Measurements from ENCODE around the gene NFIX.

The NFIX gene

GRCh38 chr19:13079542-13079986, 84.3 kb downstream of the NFIX start:
- Histone ChIP-seq H3K27ac (ENCODE audit: low read depth, low read length) (peak overlapping the region; percentile 88), H3K4me1 (ENCODE audit: control insufficient read depth, insufficient read depth, low read length) (peaks cover 44% of the 10 kb centered on the region), H3K4me3 (ENCODE audit: low read length) (no peak overlapping the region), H3K36me3 (ENCODE audit: control insufficient read depth, insufficient read depth, low read length) (peaks cover 6% of the 10 kb centered on the region), H3K27me3 (ENCODE audit: control insufficient read depth, insufficient read depth, low read length) (no peaks in the 10 kb centered on the region), H3K9ac (ENCODE audit: low read length) (no peak overlapping the region)

- peak overlapping the region; percentile 33 for H3K27ac ChIP-seq (ENCODE audit: low read depth, low read length)
- H3K36me3 ChIP-seq (ENCODE audit: control insufficient read depth, insufficient read depth, low read length): peaks cover 10% of the 10 kb centered on the region
- peaks cover 23% of the 10 kb centered on the region for H3K4me1 ChIP-seq (ENCODE audit: control insufficient read depth, insufficient read depth, low read length)
- no peak overlapping the region for H3K9ac ChIP-seq (ENCODE audit: low read length)
- H3K27me3 ChIP-seq (ENCODE audit: control insufficient read depth, insufficient read depth, low read length): no peaks in the 10 kb centered on the region
- H3K4me3 ChIP-seq (ENCODE audit: low read length): no peak overlapping the region
Observed at GRCh38 chr19:13082192-13083007, 87.1 kb downstream of the NFIX start.

GRCh38 chr19:13083008-13083404, 87.7 kb downstream of the NFIX start:
- Histone ChIP-seq H3K9ac (ENCODE audit: low read length) (no peak overlapping the region), H3K27me3 (ENCODE audit: control insufficient read depth, insufficient read depth, low read length) (no peaks in the 10 kb centered on the region), H3K27ac (ENCODE audit: low read depth, low read length) (no peak overlapping the region), H3K4me1 (ENCODE audit: control insufficient read depth, insufficient read depth, low read length) (peaks cover 17% of the 10 kb centered on the region), H3K4me3 (ENCODE audit: low read length) (no peak overlapping the region), H3K36me3 (ENCODE audit: control insufficient read depth, insufficient read depth, low read length) (peaks cover 11% of the 10 kb centered on the region)

- no peaks in the 10 kb centered on the region for H3K27me3 ChIP-seq (ENCODE audit: control insufficient read depth, insufficient read depth, low read length)
- no peak overlapping the region for H3K9ac ChIP-seq (ENCODE audit: low read length)
- H3K4me3 ChIP-seq (ENCODE audit: low read length): no peak overlapping the region
- no peak overlapping the region for H3K27ac ChIP-seq (ENCODE audit: low read depth, low read length)
- peaks cover 11% of the 10 kb centered on the region for H3K4me1 ChIP-seq (ENCODE audit: control insufficient read depth, insufficient read depth, low read length)
- H3K36me3 ChIP-seq (ENCODE audit: control insufficient read depth, insufficient read depth, low read length): peaks cover 11% of the 10 kb centered on the region
Observed at GRCh38 chr19:13083627-13084026, 88.4 kb downstream of the NFIX start.

- Histone ChIP-seq H3K27ac (ENCODE audit: low read depth, low read length) (no peak overlapping the region), H3K4me3 (ENCODE audit: low read length) (no peak overlapping the region), H3K27me3 (ENCODE audit: control insufficient read depth, insufficient read depth, low read length) (no peaks in the 10 kb centered on the region), H3K36me3 (ENCODE audit: control insufficient read depth, insufficient read depth, low read length) (peaks cover 14% of the 10 kb centered on the region), H3K9ac (ENCODE audit: low read length) (no peak overlapping the region), H3K4me1 (ENCODE audit: control insufficient read depth, insufficient read depth, low read length) (peaks cover under 1% of the 10 kb centered on the region)
Observed at GRCh38 chr19:13085666-13086065, 90.4 kb downstream of the NFIX start.

GRCh38 chr19:13086341-13086740, 91.1 kb downstream of the NFIX start:
- Histone ChIP-seq H3K4me1 (ENCODE audit: control insufficient read depth, insufficient read depth, low read length) (peaks cover 5% of the 10 kb centered on the region), H3K4me3 (ENCODE audit: low read length) (no peak overlapping the region), H3K9ac (ENCODE audit: low read length) (no peak overlapping the region), H3K36me3 (ENCODE audit: control insufficient read depth, insufficient read depth, low read length) (peaks cover 14% of the 10 kb centered on the region), H3K27ac (ENCODE audit: low read depth, low read length) (no peak overlapping the region), H3K27me3 (ENCODE audit: control insufficient read depth, insufficient read depth, low read length) (no peaks in the 10 kb centered on the region)

- no peak overlapping the region for H3K4me3 ChIP-seq (ENCODE audit: low read length)
- peaks cover 14% of the 10 kb centered on the region for H3K36me3 ChIP-seq (ENCODE audit: control insufficient read depth, insufficient read depth, low read length)
- no peaks in the 10 kb centered on the region for H3K27me3 ChIP-seq (ENCODE audit: control insufficient read depth, insufficient read depth, low read length)
- no peak overlapping the region for H3K27ac ChIP-seq (ENCODE audit: low read depth, low read length)
- H3K9ac ChIP-seq (ENCODE audit: low read length): no peak overlapping the region
- H3K4me1 ChIP-seq (ENCODE audit: control insufficient read depth, insufficient read depth, low read length): peaks cover 15% of the 10 kb centered on the region
Observed at GRCh38 chr19:13087295-13087694, 92.0 kb downstream of the NFIX start.

GRCh38 chr19:13087795-13088537, 92.7 kb downstream of the NFIX start:
- H3K4me3 ChIP-seq (ENCODE audit: low read length): no peak overlapping the region
- no peak overlapping the region for H3K9ac ChIP-seq (ENCODE audit: low read length)
- H3K27ac ChIP-seq (ENCODE audit: low read depth, low read length): no peak overlapping the region
- H3K36me3 ChIP-seq (ENCODE audit: control insufficient read depth, insufficient read depth, low read length): peaks cover 14% of the 10 kb centered on the region
- no peaks in the 10 kb centered on the region for H3K27me3 ChIP-seq (ENCODE audit: control insufficient read depth, insufficient read depth, low read length)
- H3K4me1 ChIP-seq (ENCODE audit: control insufficient read depth, insufficient read depth, low read length): peaks cover 22% of the 10 kb centered on the region

GRCh38 chr19:13089139-13089856, 94.0 kb downstream of the NFIX start:
- Histone ChIP-seq H3K36me3 (ENCODE audit: control insufficient read depth, insufficient read depth, low read length) (peaks cover 14% of the 10 kb centered on the region), H3K9ac (ENCODE audit: low read length) (no peak overlapping the region), H3K4me1 (ENCODE audit: control insufficient read depth, insufficient read depth, low read length) (peaks cover 30% of the 10 kb centered on the region), H3K4me3 (ENCODE audit: low read length) (no peak overlapping the region), H3K27me3 (ENCODE audit: control insufficient read depth, insufficient read depth, low read length) (no peaks in the 10 kb centered on the region), H3K27ac (ENCODE audit: low read depth, low read length) (peak overlapping the region; percentile 59)

GRCh38 chr19:13089857-13090507, 94.7 kb downstream of the NFIX start:
- Histone ChIP-seq H3K36me3 (ENCODE audit: control insufficient read depth, insufficient read depth, low read length) (peaks cover 14% of the 10 kb centered on the region), H3K27me3 (ENCODE audit: control insufficient read depth, insufficient read depth, low read length) (no peaks in the 10 kb centered on the region), H3K27ac (ENCODE audit: low read depth, low read length) (peak overlapping the region; percentile 59), H3K4me1 (ENCODE audit: control insufficient read depth, insufficient read depth, low read length) (peaks cover 30% of the 10 kb centered on the region), H3K4me3 (ENCODE audit: low read length) (no peak overlapping the region), H3K9ac (ENCODE audit: low read length) (no peak overlapping the region)

GRCh38 chr19:13090511-13091231, 95.4 kb downstream of the NFIX start:
- Histone ChIP-seq H3K36me3 (ENCODE audit: control insufficient read depth, insufficient read depth, low read length) (peaks cover 14% of the 10 kb centered on the region), H3K9ac (ENCODE audit: low read length) (no peak overlapping the region)

More at GRCh38 chr19:13090511-13091231, 95.4 kb downstream of the NFIX start:
- Histone ChIP-seq H3K4me3 (ENCODE audit: low read length) (no peak overlapping the region), H3K27ac (ENCODE audit: low read depth, low read length) (peak overlapping the region; percentile 88), H3K4me1 (ENCODE audit: control insufficient read depth, insufficient read depth, low read length) (peaks cover 30% of the 10 kb centered on the region), H3K27me3 (ENCODE audit: control insufficient read depth, insufficient read depth, low read length) (no peaks in the 10 kb centered on the region)
